IPS-20b (cell line): ENCODE measurements around the gene CDC34.
A peak's percentile ranks its signal among the peaks of the same experiment; 100 is the strongest.

Experiments used
- H3K27ac ChIP-seq: one replicate; pipeline ENCODE4 v1.5.1; 2013; ENCODE audit warnings: low read length
- H3K27me3 ChIP-seq: 2 replicates; pipeline ENCODE4 v1.6.1; 2013; ENCODE audit warnings: mild to moderate bottlenecking, low read length, inconsistent platforms; ENCODE audit not compliant: insufficient read depth
- H3K36me3 ChIP-seq: 2 replicates; pipeline ENCODE4 v1.6.1; 2013; ENCODE audit warnings: low read depth, mild to moderate bottlenecking, inconsistent platforms, low read length, moderate library complexity; ENCODE audit not compliant: insufficient read depth
- H3K4me1 ChIP-seq: 2 replicates; pipeline ENCODE4 v1.6.1; 2013; ENCODE audit warnings: mild to moderate bottlenecking, control low read depth, inconsistent platforms, low read length, moderate library complexity; ENCODE audit not compliant: insufficient read depth
- H3K4me3 ChIP-seq: 2 replicates; pipeline ENCODE4 v1.5.1; 2013; ENCODE audit warnings: mild to moderate bottlenecking, low read length, inconsistent platforms
- H3K9ac ChIP-seq: 2 replicates; pipeline ENCODE4 v1.6.1; 2013; ENCODE audit warnings: low read depth, mild to moderate bottlenecking, inconsistent platforms, low read length, moderate library complexity
- H3K9me3 ChIP-seq: 2 replicates; pipeline ENCODE4 v1.6.1; 2013; ENCODE audit warnings: mild to moderate bottlenecking, low read depth, low read length, inconsistent platforms; ENCODE audit not compliant: insufficient read depth

CDC34 gene

DNA sequence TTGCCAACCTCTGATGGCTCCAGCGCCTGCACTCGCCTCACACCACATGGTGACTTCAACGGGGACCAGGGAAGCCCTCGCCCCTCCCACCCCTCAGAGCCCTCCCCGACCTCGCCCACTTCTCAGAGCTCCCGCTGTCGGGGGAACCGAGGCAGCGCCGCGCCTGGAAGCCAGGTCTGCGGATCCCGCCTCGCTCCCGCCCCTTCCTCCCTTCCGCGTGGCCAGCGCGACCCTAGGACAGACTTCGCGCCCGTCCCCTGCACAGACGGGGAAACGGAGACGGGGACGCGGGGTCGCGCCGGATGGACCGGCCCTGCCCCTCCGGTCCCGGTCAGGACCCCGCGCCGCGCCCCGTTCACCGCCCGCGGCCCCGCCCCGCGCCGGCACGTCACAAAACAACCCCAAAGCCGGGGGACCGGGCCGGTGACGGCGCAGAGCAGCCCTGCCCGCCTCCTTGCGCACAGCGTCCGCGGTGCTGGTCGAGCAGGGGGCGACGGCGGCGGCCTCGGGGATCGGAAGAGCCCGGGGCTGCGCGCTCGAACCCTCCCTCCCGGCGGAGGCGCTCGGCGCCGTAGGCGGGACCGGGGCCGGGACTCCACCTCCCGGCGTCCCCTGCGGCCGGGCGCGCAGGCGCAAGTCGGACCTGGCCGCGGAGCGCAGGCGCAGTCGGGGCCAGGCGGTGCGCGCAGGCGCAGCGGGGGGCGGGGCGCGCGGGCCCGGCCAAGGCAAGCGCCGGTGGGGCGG, 379 bp upstream of the CDC34 start:
- Histone ChIP-seq H3K9ac (peak overlapping the region; percentile 68; the same call in 1 of the 2 replicates), H3K27me3 (no peaks in the 10 kb centered on the region; the same call in 1 of the 2 replicates), H3K9me3 (no peaks in the 10 kb centered on the region), H3K4me1 (no peaks in the 10 kb centered on the region), H3K36me3 (peaks cover 8% of the 10 kb centered on the region; the same call in 1 of the 2 replicates), H3K27ac (peak overlapping the region; percentile 56), H3K4me3 (peak overlapping the region; percentile 75; the same call in 1 of the 2 replicates)

GRCh38 chr19:532561-533363, 1.2 kb downstream of the CDC34 start:
- H3K4me3 ChIP-seq, result peak overlapping the region; percentile 88
- no peak overlapping the region for H3K27ac ChIP-seq
- no peaks in the 10 kb centered on the region for H3K27me3 ChIP-seq
- peaks cover 20% of the 10 kb centered on the region for H3K36me3 ChIP-seq
- no peaks in the 10 kb centered on the region for H3K4me1 ChIP-seq
- H3K9me3 ChIP-seq, result no peaks in the 10 kb centered on the region
- peak overlapping the region; percentile 87 for H3K9ac ChIP-seq

DNA sequence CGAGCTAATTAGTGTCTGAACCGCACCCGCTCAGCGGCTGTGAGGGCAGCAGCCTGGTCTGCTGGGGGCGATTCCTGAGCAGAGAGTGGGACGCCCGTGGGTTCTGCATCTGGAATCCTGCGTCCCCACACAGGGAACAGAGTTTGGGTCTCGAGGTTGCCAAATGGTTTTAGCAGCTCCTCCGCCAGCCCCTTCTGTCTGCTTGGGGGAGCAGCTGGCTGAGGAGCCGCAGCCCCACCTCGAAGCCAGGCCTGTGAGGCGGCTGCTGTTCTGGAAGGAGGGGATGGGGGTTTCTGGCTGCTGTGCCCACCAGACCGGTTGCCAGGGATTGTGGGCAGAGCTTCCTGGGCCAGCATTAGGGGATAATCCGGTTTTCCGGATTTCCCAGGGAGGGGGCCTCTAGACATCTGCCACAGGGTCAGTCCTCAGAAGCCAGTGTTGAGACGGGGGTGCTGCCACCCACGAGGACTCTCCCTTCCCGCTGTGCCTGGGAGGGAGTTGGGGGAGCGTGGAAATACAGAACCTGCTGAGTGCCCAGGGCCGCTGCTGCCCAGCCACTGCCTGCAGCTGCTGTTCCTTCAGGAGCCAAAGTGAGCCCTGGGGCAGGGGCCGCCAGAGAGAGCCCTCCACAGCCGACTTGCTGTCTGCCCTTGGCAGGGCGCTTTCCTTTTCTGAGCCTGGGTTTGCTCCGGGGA, 2.0 kb downstream of the CDC34 start:
- H3K9ac ChIP-seq, result peak overlapping the region; percentile 87
- peak overlapping the region; percentile 88 for H3K4me3 ChIP-seq
- no peak overlapping the region for H3K27ac ChIP-seq
- H3K36me3 ChIP-seq, result peaks cover 26% of the 10 kb centered on the region
- no peaks in the 10 kb centered on the region for H3K27me3 ChIP-seq
- no peaks in the 10 kb centered on the region for H3K9me3 ChIP-seq
- H3K4me1 ChIP-seq, result no peaks in the 10 kb centered on the region

GRCh38 chr19:534088-534487, 2.5 kb downstream of the CDC34 start:
- Histone ChIP-seq H3K27ac (no peak overlapping the region), H3K4me1 (no peaks in the 10 kb centered on the region), H3K9me3 (no peaks in the 10 kb centered on the region), H3K36me3 (peaks cover 26% of the 10 kb centered on the region), H3K9ac (peak overlapping the region; percentile 87; the same call in 1 of the 2 replicates), H3K27me3 (no peaks in the 10 kb centered on the region), H3K4me3 (no peak overlapping the region)

- H3K27me3 ChIP-seq, result no peaks in the 10 kb centered on the region
- no peaks in the 10 kb centered on the region for H3K4me1 ChIP-seq
- H3K36me3 ChIP-seq, result peaks cover 26% of the 10 kb centered on the region
- no peak overlapping the region for H3K27ac ChIP-seq
- no peak overlapping the region for H3K9ac ChIP-seq
- no peaks in the 10 kb centered on the region for H3K9me3 ChIP-seq
- H3K4me3 ChIP-seq, result no peak overlapping the region
Measured at GRCh38 chr19:535017-535835, 3.7 kb downstream of the CDC34 start.

- no peak overlapping the region for H3K27ac ChIP-seq
- H3K9me3 ChIP-seq, result no peaks in the 10 kb centered on the region
- H3K9ac ChIP-seq, result no peak overlapping the region
- H3K27me3 ChIP-seq, result no peaks in the 10 kb centered on the region
- H3K4me3 ChIP-seq, result no peak overlapping the region
- H3K36me3 ChIP-seq, result peaks cover 28% of the 10 kb centered on the region
- no peaks in the 10 kb centered on the region for H3K4me1 ChIP-seq
Measured at GRCh38 chr19:536031-536880, 4.7 kb downstream of the CDC34 start.

DNA sequence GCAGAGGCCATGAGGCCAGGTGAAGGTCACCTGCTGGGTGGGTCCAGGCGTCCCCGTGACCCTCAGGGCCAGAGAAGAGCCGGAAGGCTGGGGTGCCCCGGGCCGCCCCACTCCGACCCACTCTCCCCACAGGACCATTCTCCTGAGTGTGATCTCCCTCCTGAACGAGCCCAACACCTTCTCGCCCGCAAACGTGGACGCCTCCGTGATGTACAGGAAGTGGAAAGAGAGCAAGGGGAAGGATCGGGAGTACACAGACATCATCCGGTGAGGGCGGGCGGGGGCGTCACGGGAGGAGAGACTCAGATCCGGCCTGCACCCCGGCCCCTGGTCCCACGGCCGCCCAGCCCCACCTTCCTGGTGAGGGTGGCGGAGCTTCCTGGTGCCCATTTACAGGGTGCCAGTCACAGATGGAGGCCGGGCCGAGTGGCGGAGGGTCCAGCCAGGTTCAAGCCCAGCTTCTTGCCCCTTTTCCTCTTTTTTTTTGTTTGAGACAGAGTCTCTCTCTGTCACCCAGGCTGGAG, 5.4 kb downstream of the CDC34 start:
- Histone ChIP-seq H3K4me3 (no peak overlapping the region), H3K9ac (no peak overlapping the region), H3K4me1 (no peaks in the 10 kb centered on the region), H3K9me3 (no peaks in the 10 kb centered on the region), H3K36me3 (peaks cover 33% of the 10 kb centered on the region), H3K27me3 (no peaks in the 10 kb centered on the region), H3K27ac (no peak overlapping the region)

- no peaks in the 10 kb centered on the region for H3K4me1 ChIP-seq
- peaks cover 39% of the 10 kb centered on the region for H3K36me3 ChIP-seq
- no peaks in the 10 kb centered on the region for H3K27me3 ChIP-seq
- no peak overlapping the region for H3K9ac ChIP-seq
- no peak overlapping the region for H3K27ac ChIP-seq
- no peak overlapping the region for H3K4me3 ChIP-seq
- H3K9me3 ChIP-seq, result no peaks in the 10 kb centered on the region
Measured at GRCh38 chr19:538641-539428, 7.3 kb downstream of the CDC34 start.

DNA sequence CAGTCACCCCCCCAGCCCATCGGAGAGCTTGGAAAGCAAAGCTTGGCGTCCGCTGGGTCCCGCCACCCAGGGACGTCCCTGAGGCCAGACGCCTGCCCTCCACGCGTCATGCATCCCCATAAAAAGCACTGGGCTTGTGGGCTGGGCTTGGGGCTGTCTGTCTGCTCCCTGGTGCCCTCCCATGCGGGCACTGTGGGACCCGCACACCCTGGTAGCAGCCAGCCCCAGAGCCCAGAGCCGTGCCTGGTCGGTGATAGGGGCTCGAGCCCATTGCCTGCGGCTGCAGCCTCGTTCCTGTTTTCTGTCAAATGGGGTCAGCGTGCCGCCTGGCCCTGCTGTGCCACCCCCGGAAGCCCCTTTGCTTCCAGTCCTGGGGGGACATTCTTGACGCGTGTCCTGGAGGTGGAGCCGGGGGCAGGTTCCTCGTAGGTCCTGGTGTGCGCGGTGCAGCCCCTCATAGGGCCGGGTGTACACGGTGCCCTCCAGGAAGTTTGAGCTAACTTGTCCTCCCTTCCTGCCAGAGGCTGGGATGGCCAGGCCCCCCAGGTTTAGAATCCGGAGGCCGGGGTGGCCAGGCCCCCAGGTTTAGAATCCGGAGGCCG, 8.0 kb downstream of the CDC34 start:
- H3K27me3 ChIP-seq, result no peaks in the 10 kb centered on the region
- no peaks in the 10 kb centered on the region for H3K4me1 ChIP-seq
- no peak overlapping the region for H3K9ac ChIP-seq
- H3K9me3 ChIP-seq, result no peaks in the 10 kb centered on the region
- H3K36me3 ChIP-seq, result peaks cover 39% of the 10 kb centered on the region
- H3K27ac ChIP-seq, result no peak overlapping the region
- H3K4me3 ChIP-seq, result no peak overlapping the region
